ENCODE results near the gene C3orf22.

GRCh38 chr3:126606001-126606400 lies 47.3 kb upstream of the C3orf22 start:
- TF ChIP-seq CTCF (conservative IDR thresholded peaks at IDR 0.05) (no peak), ZFX (IDR thresholded peaks at IDR 0.05) (no peak)

All from C4-2B (cell line).